Prostate gland (tissue), 2 donors: Measurements from ENCODE around the gene IL17RB.

ENCODE experiments used
- POLR2AphosphoS5 ChIP-seq: sonication (generic); formaldehyde crosslinking; IDR thresholded peaks from one replicate; pipeline ENCODE4 v1.6.1; 2017; ENCODE audit warnings: antibody characterized with exemption
- TF ChIP-seq, protein P1 (sequence below), 4 experiments: fragments of 200-600 bp in 2 of 4; fragments of 450-650 bp in 2 of 4; sonication (generic) in 2 of 4; IDR thresholded peaks; 1 replicate in 3 of 4; 2 replicates in 1 of 4; pipeline ENCODE4 v1.5.1; 2016 to 2019; ENCODE audit warnings: antibody characterized with exemption in 4 of 4, mild to moderate bottlenecking in 2 of 4, moderate library complexity in 2 of 4

DNA sequence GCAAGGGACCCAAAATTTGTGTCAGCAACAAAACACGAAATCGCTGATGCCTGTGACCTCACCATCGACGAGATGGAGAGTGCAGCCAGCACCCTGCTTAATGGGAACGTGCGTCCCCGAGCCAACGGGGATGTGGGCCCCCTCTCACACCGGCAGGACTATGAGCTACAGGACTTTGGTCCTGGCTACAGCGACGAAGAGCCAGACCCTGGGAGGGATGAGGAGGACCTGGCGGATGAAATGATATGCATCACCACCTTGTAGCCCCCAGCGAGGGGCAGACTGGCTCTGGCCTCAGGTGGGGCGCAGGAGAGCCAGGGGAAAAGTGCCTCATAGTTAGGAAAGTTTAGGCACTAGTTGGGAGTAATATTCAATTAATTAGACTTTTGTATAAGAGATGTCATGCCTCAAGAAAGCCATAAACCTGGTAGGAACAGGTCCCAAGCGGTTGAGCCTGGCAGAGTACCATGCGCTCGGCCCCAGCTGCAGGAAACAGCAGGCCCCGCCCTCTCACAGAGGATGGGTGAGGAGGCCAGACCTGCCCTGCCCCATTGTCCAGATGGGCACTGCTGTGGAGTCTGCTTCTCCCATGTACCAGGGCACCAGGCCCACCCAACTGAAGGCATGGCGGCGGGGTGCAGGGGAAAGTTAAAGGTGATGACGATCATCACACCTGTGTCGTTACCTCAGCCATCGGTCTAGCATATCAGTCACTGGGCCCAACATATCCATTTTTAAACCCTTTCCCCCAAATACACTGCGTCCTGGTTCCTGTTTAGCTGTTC is 35.0 kb upstream of the IL17RB start:
- TF ChIP-seq, protein P1, sequence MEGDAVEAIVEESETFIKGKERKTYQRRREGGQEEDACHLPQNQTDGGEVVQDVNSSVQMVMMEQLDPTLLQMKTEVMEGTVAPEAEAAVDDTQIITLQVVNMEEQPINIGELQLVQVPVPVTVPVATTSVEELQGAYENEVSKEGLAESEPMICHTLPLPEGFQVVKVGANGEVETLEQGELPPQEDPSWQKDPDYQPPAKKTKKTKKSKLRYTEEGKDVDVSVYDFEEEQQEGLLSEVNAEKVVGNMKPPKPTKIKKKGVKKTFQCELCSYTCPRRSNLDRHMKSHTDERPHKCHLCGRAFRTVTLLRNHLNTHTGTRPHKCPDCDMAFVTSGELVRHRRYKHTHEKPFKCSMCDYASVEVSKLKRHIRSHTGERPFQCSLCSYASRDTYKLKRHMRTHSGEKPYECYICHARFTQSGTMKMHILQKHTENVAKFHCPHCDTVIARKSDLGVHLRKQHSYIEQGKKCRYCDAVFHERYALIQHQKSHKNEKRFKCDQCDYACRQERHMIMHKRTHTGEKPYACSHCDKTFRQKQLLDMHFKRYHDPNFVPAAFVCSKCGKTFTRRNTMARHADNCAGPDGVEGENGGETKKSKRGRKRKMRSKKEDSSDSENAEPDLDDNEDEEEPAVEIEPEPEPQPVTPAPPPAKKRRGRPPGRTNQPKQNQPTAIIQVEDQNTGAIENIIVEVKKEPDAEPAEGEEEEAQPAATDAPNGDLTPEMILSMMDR (IDR thresholded peaks at IDR 0.05), result no peak
- no peak for TF ChIP-seq POLR2AphosphoS5
